HG03280 (cell line): ENCODE results near the gene FOXK1.
"Not testable (repeated sequence)": the region's sequence is repeated elsewhere in the genome, so short reads cannot be mapped to it uniquely, and the experiment has no call there.

ENCODE experiments used
- ATAC-seq: cut with Tn5 transposase; IDR thresholded peaks from one replicate; pipeline ENCODE4 v1.9.1; 2021; ENCODE audit warnings: mild to moderate bottlenecking, moderate library complexity; ENCODE audit not compliant: unreplicated experiment

Gene FOXK1

DNA sequence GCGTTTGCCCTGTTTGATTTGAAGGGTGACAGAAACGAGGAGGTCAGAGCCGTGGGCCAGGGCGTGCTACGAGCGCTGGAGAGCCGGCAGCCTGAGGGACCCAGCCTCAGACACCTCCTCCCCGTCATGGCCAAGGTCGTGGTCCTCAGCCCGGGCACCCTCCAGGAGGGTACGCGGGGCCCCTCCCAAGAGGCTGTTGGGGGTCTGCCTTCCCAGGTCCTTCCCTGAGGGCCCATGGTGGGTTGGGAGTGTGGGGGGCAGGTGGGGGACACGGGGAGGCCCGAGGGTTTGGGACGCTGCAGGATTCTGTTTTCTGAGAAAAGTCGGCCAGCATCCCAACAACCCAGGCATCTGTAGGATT, 101.2 kb downstream of the FOXK1 start:
- no peak for ATAC-seq

GRCh38 chr7:4783762-4784351, 101.8 kb downstream of the FOXK1 start:
- no peak for ATAC-seq

DNA sequence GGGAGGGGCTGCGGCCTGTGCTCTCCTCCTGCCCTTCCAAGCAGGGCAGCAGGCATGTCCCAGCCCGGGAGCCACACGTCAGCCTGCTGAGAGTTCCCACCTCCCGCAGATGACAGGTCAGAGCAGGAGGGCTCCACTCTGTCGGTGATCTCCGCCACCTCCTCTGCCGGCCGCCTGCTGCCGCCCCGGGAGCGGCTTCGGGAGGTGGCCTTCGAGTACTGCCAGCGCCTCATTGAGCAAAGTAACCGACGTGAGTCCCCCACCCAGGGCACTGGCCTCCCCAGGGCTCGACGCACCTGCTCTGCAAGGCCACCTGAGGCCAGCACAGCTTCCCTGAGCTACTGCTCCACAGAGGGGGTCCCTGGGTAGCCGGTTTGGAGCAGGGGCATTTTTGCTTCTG, 102.7 kb downstream of the FOXK1 start:
- no peak for ATAC-seq

DNA sequence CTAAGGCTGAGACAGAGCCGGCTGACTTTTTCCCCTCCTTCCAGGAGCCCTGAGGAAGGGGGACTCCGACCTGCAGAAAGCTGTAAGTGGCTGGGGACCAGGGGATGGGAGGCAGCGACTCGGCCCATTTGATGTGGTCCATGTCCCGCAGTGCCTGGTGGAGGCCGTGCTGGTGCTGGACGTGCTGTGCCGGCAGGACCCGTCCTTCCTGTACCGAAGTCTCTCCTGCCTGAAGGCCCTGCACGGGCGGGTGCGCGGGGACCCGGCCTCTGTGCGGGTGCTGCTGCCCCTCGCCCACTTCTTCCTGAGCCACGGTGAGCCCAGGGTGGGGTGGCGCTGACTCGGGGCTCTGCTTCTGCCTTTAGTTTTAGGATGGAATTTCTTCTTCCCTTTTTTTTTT, 103.3 kb downstream of the FOXK1 start:
- no peak for ATAC-seq

- ATAC-seq: no peak
These were observed 103.9 kb downstream of the FOXK1 start for GRCh38 chr7:4786015-4786414.

DNA sequence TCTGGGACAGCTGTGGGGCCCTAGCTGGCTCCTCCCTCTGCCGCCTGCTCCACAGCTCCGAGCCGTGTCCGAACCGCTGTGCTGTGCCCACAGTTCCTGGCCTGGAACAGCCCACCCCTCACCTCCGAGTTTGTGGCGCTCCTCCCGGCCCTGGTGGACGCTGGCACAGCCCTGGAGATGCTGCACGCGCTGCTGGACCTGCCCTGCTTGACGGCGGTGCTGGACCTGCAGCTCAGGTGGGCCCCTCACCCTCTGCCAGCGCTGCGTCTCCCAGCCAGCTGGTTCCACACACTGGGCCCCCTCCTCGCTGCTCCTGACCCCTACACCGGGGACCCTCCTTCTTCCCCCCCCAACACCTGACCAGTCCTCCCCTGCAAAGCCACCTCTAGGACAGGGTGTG, 105.4 kb downstream of the FOXK1 start:
- ATAC-seq: no peak

- ATAC-seq: no peak
These were observed 106.0 kb downstream of the FOXK1 start for GRCh38 chr7:4787947-4788626.

GRCh38 chr7:4788627-4789189, 106.6 kb downstream of the FOXK1 start:
- ATAC-seq: no peak

GRCh38 chr7:4789194-4790077, 107.3 kb downstream of the FOXK1 start:
- no peak for ATAC-seq

DNA sequence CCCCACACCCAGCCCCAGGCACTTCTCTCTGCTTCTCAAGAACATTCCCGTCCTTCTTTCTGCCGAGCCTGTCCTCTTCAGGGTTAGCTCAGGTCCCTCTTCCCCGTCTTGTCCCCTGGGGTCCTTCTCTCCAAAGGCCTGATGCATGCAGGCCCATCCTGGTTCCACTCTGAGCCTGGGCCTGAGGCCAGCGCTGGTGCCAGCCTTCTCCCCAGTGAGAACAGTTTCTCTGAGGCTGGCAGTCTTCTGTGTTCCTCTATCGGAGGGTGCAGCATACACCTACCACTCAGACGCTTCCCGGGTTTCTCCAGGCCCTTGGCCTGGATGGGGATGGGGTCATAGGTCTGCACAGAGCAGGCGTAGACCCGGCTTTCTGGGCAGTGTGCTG, 108.0 kb downstream of the FOXK1 start:
- no peak for ATAC-seq

DNA sequence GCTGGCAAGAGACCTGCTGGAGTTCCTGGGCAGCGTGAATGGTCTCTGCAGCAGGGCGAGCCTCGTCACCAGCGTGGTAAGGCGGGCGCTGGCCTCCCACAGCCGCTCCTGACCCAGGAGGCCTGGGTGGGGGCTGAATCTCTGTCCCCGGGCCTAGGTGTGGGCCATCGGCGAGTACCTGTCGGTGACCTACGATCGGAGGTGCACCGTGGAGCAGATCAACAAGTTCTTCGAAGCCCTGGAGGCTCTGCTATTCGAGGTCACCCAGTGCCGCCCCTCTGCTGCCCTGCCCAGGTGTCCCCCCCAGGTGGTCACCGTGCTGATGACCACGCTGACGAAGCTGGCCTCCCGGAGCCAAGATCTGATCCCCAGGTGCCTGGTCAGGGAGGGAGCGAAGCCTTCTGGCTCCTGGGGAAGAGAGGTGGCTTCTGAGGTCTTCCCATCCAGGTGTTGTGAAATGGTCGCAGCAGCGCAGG, 108.5 kb downstream of the FOXK1 start:
- ATAC-seq: no peak

- no peak for ATAC-seq
These were observed 109.1 kb downstream of the FOXK1 start for GRCh38 chr7:4791101-4791737.

- no peak for ATAC-seq
These were observed 109.8 kb downstream of the FOXK1 start for GRCh38 chr7:4791738-4792536.

GRCh38 chr7:4792537-4793126, 110.5 kb downstream of the FOXK1 start:
- no peak for ATAC-seq

GRCh38 chr7:4793385-4793993, 111.4 kb downstream of the FOXK1 start:
- not testable (repeated sequence) for ATAC-seq

GRCh38 chr7:4794171-4794570, 112.1 kb downstream of the FOXK1 start:
- ATAC-seq: not testable (repeated sequence)

GRCh38 chr7:4794591-4795350, 112.7 kb downstream of the FOXK1 start:
- no peak for ATAC-seq

GRCh38 chr7:4796453-4796852, 114.4 kb downstream of the FOXK1 start:
- ATAC-seq: no peak
